ENCODE data around the gene MRPL49.
"Not testable (repeated sequence)": the region's sequence is repeated elsewhere in the genome, so short reads cannot be mapped to it uniquely, and the experiment has no call there.

The MRPL49 gene

GRCh38 chr11:65118097-65118837, 3.9 kb upstream of the MRPL49 start:
- no peak for DNase-seq

- DNase-seq, result not testable (repeated sequence)
Measured at GRCh38 chr11:65118891-65119669, 3.0 kb upstream of the MRPL49 start.

- DNase-seq, result no peak
Measured at GRCh38 chr11:65119670-65119995, 2.5 kb upstream of the MRPL49 start.

GRCh38 chr11:65120831-65121230, 1.3 kb upstream of the MRPL49 start:
- no peak for DNase-seq

- no peak for DNase-seq
Measured at GRCh38 chr11:65121447-65121864, 665 bp upstream of the MRPL49 start.

GRCh38 chr11:65124480-65125196, 2.5 kb downstream of the MRPL49 start:
- no peak for DNase-seq

GRCh38 chr11:65125197-65126056, 3.3 kb downstream of the MRPL49 start:
- DNase-seq, result no peak

- DNase-seq, result no peak
Measured at GRCh38 chr11:65126624-65127274, 4.6 kb downstream of the MRPL49 start.

- no peak for DNase-seq
Measured at GRCh38 chr11:65127473-65128181, 5.5 kb downstream of the MRPL49 start.

GRCh38 chr11:65128182-65129145, 6.3 kb downstream of the MRPL49 start:
- DNase-seq, result no peak

GRCh38 chr11:65129649-65130441, 7.7 kb downstream of the MRPL49 start:
- no peak for DNase-seq

GRCh38 chr11:65130631-65131416, 8.7 kb downstream of the MRPL49 start:
- DNase-seq, result no peak

GRCh38 chr11:65131417-65131776, 9.3 kb downstream of the MRPL49 start:
- DNase-seq, result no peak

- no peak for DNase-seq
Measured at GRCh38 chr11:65131895-65132237, 9.7 kb downstream of the MRPL49 start.

- DNase-seq, result no peak
Measured at GRCh38 chr11:65132238-65132987, 10.3 kb downstream of the MRPL49 start.

GRCh38 chr11:65132988-65133700, 11.0 kb downstream of the MRPL49 start:
- no peak for DNase-seq

- no peak for DNase-seq
Measured at GRCh38 chr11:65133724-65134123, 11.6 kb downstream of the MRPL49 start.
